Subcutaneous adipose tissue (tissue), 4 donors: ENCODE results near the gene SLX4. TPM values are rescaled to one million over a fixed set of nuclear protein-coding genes. Genes with fewer than 3 reads are reported as not detected.

Source experiments
- total RNA-seq, 4 donors: library from RNA; depleted of rRNA; stranded (reverse); fragments of >200 nt; gene quantifications; one replicate each; pipeline ENCODE4 v1.1.0, GENCODE V29; 2016
- TF ChIP-seq, protein P1 (sequence below): fragments of 450-650 bp; IDR thresholded peaks from one replicate; pipeline ENCODE4 v1.5.1; 2016; ENCODE audit warnings: low read depth, mild to moderate bottlenecking, control low read depth, antibody characterized with exemption, moderate library complexity

SLX4 gene
- total RNA-seq, 4 donors from 2014 or later: 2.4 to 3.8 (median 2.8) TPM

DNA sequence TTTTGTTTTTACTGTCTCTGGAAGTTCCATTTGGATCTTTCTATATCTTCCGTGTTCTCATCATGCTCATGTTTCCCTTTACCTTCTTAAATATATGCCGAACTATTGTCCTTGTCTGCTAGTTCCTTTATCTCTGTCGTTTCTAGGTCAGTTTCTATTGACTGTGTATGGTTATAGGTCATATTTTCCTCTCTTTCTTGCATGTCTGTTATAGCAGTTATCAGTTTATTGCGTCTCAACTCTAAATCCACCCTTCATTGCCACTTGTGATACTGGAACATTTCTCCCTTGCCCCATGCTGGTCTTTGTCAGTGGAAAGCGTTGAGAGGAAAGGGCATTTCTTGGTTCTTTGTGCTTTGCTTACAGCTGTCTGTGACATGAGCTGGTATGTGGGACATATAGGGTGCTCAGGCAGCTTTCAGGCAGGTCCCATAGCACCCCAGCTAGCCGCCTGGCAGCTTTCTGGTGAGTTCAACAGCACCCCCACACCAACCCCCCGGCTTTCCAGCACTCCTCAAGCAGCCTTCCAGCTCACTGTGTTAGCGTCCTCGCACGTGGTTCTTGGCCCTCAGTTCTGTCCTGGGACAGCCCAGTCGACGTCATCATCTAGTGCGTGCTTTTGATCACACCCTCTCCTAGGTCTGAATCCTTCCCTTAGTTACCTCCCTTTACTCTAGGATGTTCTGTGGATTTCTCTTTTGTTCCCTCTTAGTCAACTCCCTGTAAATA, 27.7 kb upstream of the SLX4 start:
- TF ChIP-seq, protein P1, sequence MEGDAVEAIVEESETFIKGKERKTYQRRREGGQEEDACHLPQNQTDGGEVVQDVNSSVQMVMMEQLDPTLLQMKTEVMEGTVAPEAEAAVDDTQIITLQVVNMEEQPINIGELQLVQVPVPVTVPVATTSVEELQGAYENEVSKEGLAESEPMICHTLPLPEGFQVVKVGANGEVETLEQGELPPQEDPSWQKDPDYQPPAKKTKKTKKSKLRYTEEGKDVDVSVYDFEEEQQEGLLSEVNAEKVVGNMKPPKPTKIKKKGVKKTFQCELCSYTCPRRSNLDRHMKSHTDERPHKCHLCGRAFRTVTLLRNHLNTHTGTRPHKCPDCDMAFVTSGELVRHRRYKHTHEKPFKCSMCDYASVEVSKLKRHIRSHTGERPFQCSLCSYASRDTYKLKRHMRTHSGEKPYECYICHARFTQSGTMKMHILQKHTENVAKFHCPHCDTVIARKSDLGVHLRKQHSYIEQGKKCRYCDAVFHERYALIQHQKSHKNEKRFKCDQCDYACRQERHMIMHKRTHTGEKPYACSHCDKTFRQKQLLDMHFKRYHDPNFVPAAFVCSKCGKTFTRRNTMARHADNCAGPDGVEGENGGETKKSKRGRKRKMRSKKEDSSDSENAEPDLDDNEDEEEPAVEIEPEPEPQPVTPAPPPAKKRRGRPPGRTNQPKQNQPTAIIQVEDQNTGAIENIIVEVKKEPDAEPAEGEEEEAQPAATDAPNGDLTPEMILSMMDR: no peak

DNA sequence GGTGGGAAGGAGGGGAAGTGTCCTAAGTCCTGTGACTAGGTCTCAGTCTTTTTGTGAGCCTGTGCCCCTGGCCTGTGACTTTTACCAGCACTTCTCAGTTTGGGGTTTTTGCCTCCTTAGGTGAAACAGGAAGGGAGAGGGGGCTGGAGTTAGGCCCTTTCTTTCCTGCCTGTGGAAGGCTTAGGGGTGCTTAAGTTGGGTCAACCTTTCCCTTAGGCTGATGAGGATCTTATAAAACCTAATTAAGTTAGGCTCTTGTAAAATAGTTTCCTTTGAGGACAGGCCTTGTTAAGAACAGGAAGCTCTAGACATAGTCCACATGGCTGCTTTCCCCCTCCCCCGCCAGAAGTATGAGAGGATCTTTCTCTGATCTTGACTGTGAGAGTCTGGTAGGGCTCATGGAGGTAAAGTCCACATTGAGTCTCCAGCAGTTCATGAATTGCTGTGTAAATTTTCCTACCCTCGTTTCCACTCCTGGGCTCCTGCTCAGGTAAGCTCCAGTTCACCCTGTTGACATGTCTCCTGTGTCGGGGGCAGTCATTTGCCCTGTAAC, 26.0 kb upstream of the SLX4 start:
- TF ChIP-seq, protein P1: no peak

DNA sequence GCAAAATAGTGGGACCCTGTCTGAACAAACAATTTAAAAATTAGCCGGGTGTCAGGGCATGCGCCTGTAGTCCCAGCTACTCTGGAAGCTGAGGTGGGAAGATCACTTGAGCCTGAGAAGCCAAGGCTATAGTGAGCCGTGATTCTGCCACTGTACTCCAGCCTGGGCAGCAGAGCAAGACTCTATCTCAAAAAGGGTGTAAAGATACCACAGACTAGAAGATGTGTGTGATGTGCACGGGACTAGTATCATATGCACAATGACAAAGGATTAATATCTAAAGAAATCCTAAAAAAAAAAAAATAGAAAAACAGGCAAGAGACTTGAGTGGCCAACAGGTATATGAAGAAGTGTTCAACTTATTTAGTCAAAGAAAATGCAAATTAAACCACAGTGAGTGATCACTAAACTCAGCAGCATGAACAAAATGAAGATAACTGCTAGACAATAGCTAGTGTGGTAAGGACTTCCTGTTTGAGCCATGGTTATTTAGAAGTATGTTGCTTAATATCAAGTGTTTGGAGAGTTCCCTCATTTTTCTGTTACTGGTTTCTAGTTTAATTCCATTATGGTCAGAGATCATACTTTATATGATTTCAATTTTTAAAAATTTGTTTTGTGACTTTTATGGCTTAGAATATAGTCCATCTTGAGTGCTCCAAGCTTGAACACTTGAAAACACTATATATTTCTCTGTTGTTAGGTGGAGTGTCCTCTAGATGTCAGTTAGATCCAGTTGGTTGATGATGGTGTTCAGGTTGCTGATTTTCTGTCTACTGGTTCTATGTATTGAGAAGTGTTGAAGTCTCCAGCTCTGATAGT, 14.7 kb upstream of the SLX4 start:
- TF ChIP-seq, protein P1: no peak

GRCh38 chr16:3625331-3625730, 13.9 kb upstream of the SLX4 start:
- TF ChIP-seq, protein P1: no peak

DNA sequence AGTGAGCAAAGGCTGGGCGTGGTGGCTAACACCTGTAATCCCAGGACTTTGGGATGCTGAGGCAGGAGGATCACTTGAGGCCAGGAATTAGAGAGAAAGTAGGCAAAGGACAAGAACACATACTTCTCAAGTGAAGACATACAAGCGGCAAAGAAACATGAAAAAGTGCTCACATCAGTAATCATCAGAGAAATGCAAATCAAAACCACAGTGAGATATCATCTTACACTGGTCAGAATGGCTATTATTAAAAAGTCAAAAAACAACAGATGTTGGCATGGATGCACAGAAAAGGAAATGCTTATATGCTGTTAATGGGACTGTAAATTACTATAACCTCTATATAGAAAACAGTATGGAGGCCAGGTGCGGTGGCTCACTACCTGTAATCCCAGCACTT, 12.2 kb upstream of the SLX4 start:
- TF ChIP-seq, protein P1: no peak

GRCh38 chr16:3618769-3619141, 7.3 kb upstream of the SLX4 start:
- TF ChIP-seq, protein P1: no peak
